Measurements from ENCODE around the gene KYAT1. TPM values are rescaled to one million over a fixed set of nuclear protein-coding genes. Genes with fewer than 3 reads are reported as not detected.
"Not testable (repeated sequence)": the region's sequence is repeated elsewhere in the genome, so short reads cannot be mapped to it uniquely, and the experiment has no call there.

The KYAT1 gene
- total RNA-seq, 2 donors from 2014 or later, result 10.4 to 10.8 TPM

GRCh38 chr9:128807827-128808226 lies 73.9 kb downstream of the KYAT1 start:
- no peak for ATAC-seq
- intact Hi-C loops (cut with DNase I), result no loop called here
- no peak for DNase-seq

- ATAC-seq (no peak), DNase-seq (no peak)
- intact Hi-C loops (cut with DNase I), result no loop called here
Observed at GRCh38 chr9:128805661-128806060, 76.1 kb downstream of the KYAT1 start.

- intact Hi-C loops (cut with DNase I), result no loop called here
- ATAC-seq (no peak), DNase-seq (no peak)
Observed at GRCh38 chr9:128802482-128802881, 79.3 kb downstream of the KYAT1 start.

GRCh38 chr9:128800061-128800460 lies 81.7 kb downstream of the KYAT1 start:
- ATAC-seq (no peak), DNase-seq (no peak)
- intact Hi-C loops (cut with DNase I), result no loop called here

GRCh38 chr9:128798896-128799295 lies 82.9 kb downstream of the KYAT1 start:
- intact Hi-C loops (cut with DNase I), result no loop called here
- no peak for DNase-seq
- no peak for ATAC-seq

- intact Hi-C loops (cut with DNase I); DNase-seq; ATAC-seq: not testable (repeated sequence)
Observed at GRCh38 chr9:128794961-128795360, 86.8 kb downstream of the KYAT1 start.

GRCh38 chr9:128792978-128793686 lies 88.6 kb downstream of the KYAT1 start:
- intact Hi-C loops (cut with DNase I), result no loop called here
- ATAC-seq (no peak), DNase-seq (no peak)

GRCh38 chr9:128792134-128792533 lies 89.6 kb downstream of the KYAT1 start:
- DNase-seq, result no peak
- intact Hi-C loops (cut with DNase I), result no loop called here
- no peak for ATAC-seq

GRCh38 chr9:128790536-128790935 lies 91.2 kb downstream of the KYAT1 start:
- ATAC-seq (no peak), DNase-seq (no peak)
- intact Hi-C loops (cut with DNase I), result no loop called here

GRCh38 chr9:128788445-128788844 lies 93.3 kb downstream of the KYAT1 start:
- DNase-seq (no peak), ATAC-seq (no peak)
- intact Hi-C loops (cut with DNase I), result no loop called here

- ATAC-seq (peak; percentile 15 to 20), DNase-seq (no peak)
- intact Hi-C loops (cut with DNase I), result no loop called here
Observed at GRCh38 chr9:128787659-128788058, 94.1 kb downstream of the KYAT1 start.

GRCh38 chr9:128786681-128787601 lies 94.8 kb downstream of the KYAT1 start, which contains the start of gene TBC1D13:
Gene TBC1D13, plus strand, starts transcription at chr9:128787253. Its CDS starts 101 bp downstream, at chr9:128787354.
- DNase-seq (peak; percentile 92), ATAC-seq (peak; percentile 98)
- intact Hi-C loops (cut with DNase I), result no loop called here

GRCh38 chr9:128785427-128785826 lies 96.3 kb downstream of the KYAT1 start:
- intact Hi-C loops (cut with DNase I), result no loop called here
- no peak for DNase-seq
- ATAC-seq, result no peak

Other genes starting within 250 kb of the KYAT1 start
- 10 to 100 TPM; 12.8 to 20.3 TPM for gene DYNC2I2, start 225.1 kb downstream of the KYAT1 start, total RNA-seq
- gene SET, start 192.7 kb downstream of the KYAT1 start, total RNA-seq, result 100 to 1,000 TPM; 158 to 191 TPM
- 10 to 100 TPM in 1 of 2 donors, 1 to 10 TPM in 1; 6.2 to 11.2 TPM for gene PKN3, start 179.4 kb downstream of the KYAT1 start, total RNA-seq
- gene ZDHHC12, start 157.8 kb downstream of the KYAT1 start, total RNA-seq, result 10 to 100 TPM in 1 of 2 donors, 1 to 10 TPM in 1; 8.3 to 13.8 TPM
- 10 to 100 TPM; 36.6 to 37.0 TPM for gene ZER1, start 110.0 kb downstream of the KYAT1 start, total RNA-seq
- gene TBC1D13, start 94.7 kb downstream of the KYAT1 start, total RNA-seq, result 10 to 100 TPM; 15.7 to 16.9 TPM
- gene ENDOG, start 63.5 kb downstream of the KYAT1 start, total RNA-seq, result 10 to 100 TPM; 58.5 to 61.8 TPM
- 10 to 100 TPM; 18.5 to 20.9 TPM for gene SPOUT1, start 52.2 kb downstream of the KYAT1 start, total RNA-seq
- 10 to 100 TPM; 23.7 to 47.8 TPM for gene LRRC8A, start 183 bp upstream of the KYAT1 start, total RNA-seq
- 10 to 100 TPM; 21.4 to 28.2 TPM for gene PHYHD1, start 39.0 kb upstream of the KYAT1 start, total RNA-seq
- 10 to 100 TPM in 1 of 2 donors, 1 to 10 TPM in 1; 9.3 to 11.3 TPM for gene DOLK, start 65.7 kb upstream of the KYAT1 start, total RNA-seq
- 10 to 100 TPM; 14.8 to 30.0 TPM for gene NUP188, start 65.7 kb upstream of the KYAT1 start, total RNA-seq
- gene SH3GLB2, start 146.4 kb upstream of the KYAT1 start, total RNA-seq, result 10 to 100 TPM; 35.5 to 39.6 TPM
- gene MIGA2, start 154.7 kb upstream of the KYAT1 start, total RNA-seq, result 10 to 100 TPM; 31.8 to 36.3 TPM
- 1 to 10 TPM; 4.5 to 5.0 TPM for gene DOLPP1, start 199.2 kb upstream of the KYAT1 start, total RNA-seq
- 10 to 100 TPM; 58.4 to 61.1 TPM for gene CRAT, start 228.8 kb upstream of the KYAT1 start, total RNA-seq
- gene PTPA, start 229.5 kb upstream of the KYAT1 start, total RNA-seq, result 100 to 1,000 TPM; 113 to 131 TPM

All from left cardiac atrium (tissue), 4 donors.